ENCODE results near the gene SOCS4.
"Not testable (repeated sequence)": the region's sequence is repeated elsewhere in the genome, so short reads cannot be mapped to it uniquely, and the experiment has no call there.

The SOCS4 gene

GRCh38 chr14:55026793-55027561, at the start of gene SOCS4, which contains the start of gene WDHD1:
SOCS4 (plus strand) TSS chr14:55027236; CDS start chr14:55043042, 15,806 bp downstream.
WDHD1 (minus strand) TSS chr14:55027099; CDS start chr14:55026787, 312 bp downstream.
- DNase-seq (ENCODE audit: low read depth), result peak; percentile 94

- DNase-seq (ENCODE audit: low read depth), result no peak
Observed at GRCh38 chr14:54979039-54979438, 48.0 kb upstream of the SOCS4 start.

GRCh38 chr14:54981698-54982097, 45.3 kb upstream of the SOCS4 start:
- no peak for DNase-seq (ENCODE audit: low read depth)

GRCh38 chr14:54985156-54985555, 41.9 kb upstream of the SOCS4 start:
- no peak for DNase-seq (ENCODE audit: low read depth)

- DNase-seq (ENCODE audit: low read depth), result no peak
Observed at GRCh38 chr14:55000381-55000780, 26.7 kb upstream of the SOCS4 start.

GRCh38 chr14:55005071-55005470, 22.0 kb upstream of the SOCS4 start:
- no peak for DNase-seq (ENCODE audit: low read depth)

GRCh38 chr14:55015006-55015405, 12.0 kb upstream of the SOCS4 start:
- DNase-seq (ENCODE audit: low read depth), result no peak

GRCh38 chr14:55019968-55020554, 7.0 kb upstream of the SOCS4 start:
- DNase-seq (ENCODE audit: low read depth), result no peak

- DNase-seq (ENCODE audit: low read depth), result not testable (repeated sequence)
Observed at GRCh38 chr14:55024365-55024764, 2.7 kb upstream of the SOCS4 start.

- no peak for DNase-seq (ENCODE audit: low read depth)
Observed at GRCh38 chr14:55025948-55026347, 1.1 kb upstream of the SOCS4 start.

GRCh38 chr14:55026441-55026792, 619 bp upstream of the SOCS4 start:
- DNase-seq (ENCODE audit: low read depth), result no peak

- no peak for DNase-seq (ENCODE audit: low read depth)
Observed at GRCh38 chr14:55028066-55028465, 1.0 kb downstream of the SOCS4 start.

- DNase-seq (ENCODE audit: low read depth), result no peak
Observed at GRCh38 chr14:55028476-55028875, 1.4 kb downstream of the SOCS4 start.

- DNase-seq (ENCODE audit: low read depth), result no peak
Observed at GRCh38 chr14:55031190-55031589, 4.2 kb downstream of the SOCS4 start.

GRCh38 chr14:55037995-55038394, 11.0 kb downstream of the SOCS4 start:
- DNase-seq (ENCODE audit: low read depth), result not testable (repeated sequence)

GRCh38 chr14:55038708-55039107, 11.7 kb downstream of the SOCS4 start:
- DNase-seq (ENCODE audit: low read depth), result no peak

- DNase-seq (ENCODE audit: low read depth), result no peak
Observed at GRCh38 chr14:55043528-55043927, 16.5 kb downstream of the SOCS4 start.

- DNase-seq (ENCODE audit: low read depth), result no peak
Observed at GRCh38 chr14:55045087-55045486, 18.1 kb downstream of the SOCS4 start.

- DNase-seq (ENCODE audit: low read depth), result no peak
Observed at GRCh38 chr14:55047301-55048053, 20.4 kb downstream of the SOCS4 start.

GRCh38 chr14:55048900-55049436, 21.9 kb downstream of the SOCS4 start:
- DNase-seq (ENCODE audit: low read depth), result no peak

GRCh38 chr14:55051165-55051422, 24.1 kb downstream of the SOCS4 start:
- DNase-seq (ENCODE audit: low read depth), result no peak

GRCh38 chr14:55051423-55052268, 24.6 kb downstream of the SOCS4 start, which contains the start of gene MAPK1IP1L:
MAPK1IP1L (plus strand) TSS chr14:55051647; CDS start chr14:55061684, 10,037 bp downstream.
- DNase-seq (ENCODE audit: low read depth), result peak; percentile 77
